ENCODE measurements around the gene FAM78B.

GRCh38 chr1:166152978-166153377 lies 13.8 kb downstream of the FAM78B start:
- TF ChIP-seq CTCF (IDR thresholded peaks at IDR 0.05; ENCODE audit: borderline replicate concordance, extremely low read depth, low read length, poor library complexity, severe bottlenecking) (no peak), EZH2 (IDR thresholded peaks at IDR 0.05; ENCODE audit: borderline replicate concordance, low read depth, low read length, severe bottlenecking) (no peak)

Measured in DND-41 (cell line).